ENCODE measurements around the gene IFT52. TPM values are rescaled to one million over a fixed set of nuclear protein-coding genes. Genes with fewer than 3 reads are reported as not detected.
A peak's percentile ranks its signal among the peaks of the same experiment; 100 is the strongest.

Gene IFT52
- total RNA-seq, 1 experiment from 2014 or later: 23.0 TPM

DNA sequence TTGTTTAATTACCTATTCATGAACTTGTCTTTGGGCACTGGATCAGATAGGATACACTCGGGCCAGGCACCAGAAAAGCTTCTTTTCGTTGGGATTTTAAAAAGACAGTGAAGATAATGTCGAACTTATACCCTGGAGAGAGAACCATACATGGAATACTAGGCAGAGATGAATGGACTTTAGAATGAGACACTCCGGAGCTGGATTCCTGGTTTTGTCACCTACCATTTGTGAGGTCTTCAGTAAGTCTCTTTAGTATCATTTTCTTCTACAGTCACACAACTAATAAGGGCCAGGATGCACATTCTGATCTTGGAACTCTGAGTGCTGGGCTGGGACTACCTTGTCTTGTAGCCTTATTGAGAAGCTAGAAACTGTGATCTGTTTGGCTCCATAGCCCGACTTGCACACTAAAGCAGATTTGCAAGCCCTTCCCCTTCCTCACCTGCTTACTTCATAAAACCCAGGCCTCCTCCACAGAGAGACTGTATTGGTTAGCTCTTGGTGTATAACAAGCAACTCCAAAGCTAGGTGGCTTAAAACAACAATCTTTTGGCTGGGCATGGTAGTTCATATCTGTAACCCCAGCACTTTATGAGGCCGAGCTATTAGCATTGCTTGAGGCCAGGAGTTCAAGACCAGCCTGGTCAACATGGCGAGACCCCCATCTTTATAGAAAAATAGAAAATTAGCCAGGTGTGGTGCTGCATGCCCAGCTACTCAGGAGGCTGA is 7.4 kb upstream of the IFT52 start:
- no peaks in the 10 kb centered on the region for H4K20me1 ChIP-seq (ENCODE audit: low read length)
- no peak overlapping the region for H3K9ac ChIP-seq (ENCODE audit: low read length)
- ATAC-seq (no peak), DNase-seq (no peak)
- H3K4me1 ChIP-seq (ENCODE audit: insufficient read depth, low read length): no peaks in the 10 kb centered on the region
- no peaks in the 10 kb centered on the region for H3K36me3 ChIP-seq (ENCODE audit: low read depth, low read length)
- intact Hi-C loops (cut with micrococcal nuclease): no loop called here
- H2AFZ ChIP-seq (ENCODE audit: low read length): no peak overlapping the region
- no peaks in the 10 kb centered on the region for H3K27me3 ChIP-seq (ENCODE audit: low read length)
- ChIA-PET CTCF (interaction anchor here (0.7 kb wide), 1 partner anchor 533 kb away, joined by 4 read pairs; no protein-coding TSS in a partner anchor), POLR2A (ENCODE audit: unreplicated experiment) (no interaction called here)
- no peaks in the 10 kb centered on the region for H3F3A ChIP-seq (ENCODE audit: low read length, unreplicated experiment)
- TF ChIP-seq EZH2phosphoT487 (IDR thresholded peaks at IDR 0.05; ENCODE audit: borderline replicate concordance, low read length): no peak
- TF ChIP-seq, protein P1, sequence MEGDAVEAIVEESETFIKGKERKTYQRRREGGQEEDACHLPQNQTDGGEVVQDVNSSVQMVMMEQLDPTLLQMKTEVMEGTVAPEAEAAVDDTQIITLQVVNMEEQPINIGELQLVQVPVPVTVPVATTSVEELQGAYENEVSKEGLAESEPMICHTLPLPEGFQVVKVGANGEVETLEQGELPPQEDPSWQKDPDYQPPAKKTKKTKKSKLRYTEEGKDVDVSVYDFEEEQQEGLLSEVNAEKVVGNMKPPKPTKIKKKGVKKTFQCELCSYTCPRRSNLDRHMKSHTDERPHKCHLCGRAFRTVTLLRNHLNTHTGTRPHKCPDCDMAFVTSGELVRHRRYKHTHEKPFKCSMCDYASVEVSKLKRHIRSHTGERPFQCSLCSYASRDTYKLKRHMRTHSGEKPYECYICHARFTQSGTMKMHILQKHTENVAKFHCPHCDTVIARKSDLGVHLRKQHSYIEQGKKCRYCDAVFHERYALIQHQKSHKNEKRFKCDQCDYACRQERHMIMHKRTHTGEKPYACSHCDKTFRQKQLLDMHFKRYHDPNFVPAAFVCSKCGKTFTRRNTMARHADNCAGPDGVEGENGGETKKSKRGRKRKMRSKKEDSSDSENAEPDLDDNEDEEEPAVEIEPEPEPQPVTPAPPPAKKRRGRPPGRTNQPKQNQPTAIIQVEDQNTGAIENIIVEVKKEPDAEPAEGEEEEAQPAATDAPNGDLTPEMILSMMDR (conservative IDR thresholded peaks at IDR 0.05; ENCODE audit: low read depth, low read length): no peak
- TF ChIP-seq EZH2 (IDR thresholded peaks at IDR 0.05; ENCODE audit: low read length, unreplicated experiment): no peak
- H3K9me2 ChIP-seq (replicated peaks; ENCODE audit: low read length): no peaks in the 10 kb centered on the region
- no peak overlapping the region for H3K4me2 ChIP-seq (ENCODE audit: low read length)
- no peak overlapping the region for H3K27ac ChIP-seq (ENCODE audit: low read length)
- no TSS peak for BruUV-seq (replicated peaks)
- H3K79me2 ChIP-seq (ENCODE audit: low read length): no peaks in the 10 kb centered on the region
- H3K4me3 ChIP-seq (ENCODE audit: low read length): no peak overlapping the region
- no peaks in the 10 kb centered on the region for H3K9me3 ChIP-seq (ENCODE audit: low read length)

DNA sequence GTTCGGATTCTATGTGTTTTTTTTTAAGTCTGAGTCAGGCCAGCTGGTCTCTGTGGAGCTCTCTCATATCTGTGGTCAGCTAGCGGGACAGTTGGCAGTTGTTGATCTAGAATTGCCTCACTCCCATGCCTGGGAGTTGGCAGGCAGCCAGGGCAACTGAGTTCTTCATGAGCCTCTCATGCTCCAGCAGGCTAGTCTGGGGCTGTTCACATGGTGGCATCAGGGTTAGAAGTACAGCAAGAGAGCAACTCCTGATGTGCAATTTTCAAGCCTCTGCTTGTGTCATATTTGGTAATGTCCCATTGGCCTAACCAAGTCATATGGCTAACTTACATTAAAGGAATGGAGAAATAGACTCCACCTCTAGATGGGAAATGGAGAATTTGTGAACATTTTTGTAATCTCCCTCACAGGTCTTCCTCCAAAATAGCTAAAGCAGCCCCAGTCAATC is 6.7 kb upstream of the IFT52 start:
- H3K4me1 ChIP-seq (ENCODE audit: insufficient read depth, low read length): no peaks in the 10 kb centered on the region
- TF ChIP-seq EZH2phosphoT487 (IDR thresholded peaks at IDR 0.05; ENCODE audit: borderline replicate concordance, low read length) (no peak), EZH2 (IDR thresholded peaks at IDR 0.05; ENCODE audit: low read length, unreplicated experiment) (no peak)
- TF ChIP-seq, protein P1 (conservative IDR thresholded peaks at IDR 0.05; ENCODE audit: low read depth, low read length): no peak
- no peak overlapping the region for H3K9ac ChIP-seq (ENCODE audit: low read length)
- H4K20me1 ChIP-seq (ENCODE audit: low read length): no peaks in the 10 kb centered on the region
- H3K9me2 ChIP-seq (replicated peaks; ENCODE audit: low read length): no peaks in the 10 kb centered on the region
- no peaks in the 10 kb centered on the region for H3K27me3 ChIP-seq (ENCODE audit: low read length)
- no peak overlapping the region for H3K4me3 ChIP-seq (ENCODE audit: low read length)
- no peak for ATAC-seq
- no peaks in the 10 kb centered on the region for H3K79me2 ChIP-seq (ENCODE audit: low read length)
- CTCF ChIA-PET: interaction anchor here (0.7 kb wide), 1 partner anchor 532 kb away, joined by 4 read pairs; no protein-coding TSS in a partner anchor
- POLR2A ChIA-PET (ENCODE audit: unreplicated experiment): no interaction called here
- no peak overlapping the region for H2AFZ ChIP-seq (ENCODE audit: low read length)
- no peak overlapping the region for H3K27ac ChIP-seq (ENCODE audit: low read length)
- intact Hi-C loops (cut with micrococcal nuclease): no loop called here
- no peaks in the 10 kb centered on the region for H3F3A ChIP-seq (ENCODE audit: low read length, unreplicated experiment)
- BruUV-seq (replicated peaks): no TSS peak
- H3K4me2 ChIP-seq (ENCODE audit: low read length): no peak overlapping the region
- DNase-seq: peak; percentile 37
- H3K36me3 ChIP-seq (ENCODE audit: low read depth, low read length): no peaks in the 10 kb centered on the region
- no peaks in the 10 kb centered on the region for H3K9me3 ChIP-seq (ENCODE audit: low read length)

Measured in PC-3 (cell line).